AG04450 (cell line): Measurements from ENCODE around the gene TALDO1. TPM values are rescaled to one million over a fixed set of nuclear protein-coding genes. Genes with fewer than 3 reads are reported as not detected.

Experiments used
- CTCF ChIA-PET: fragments of 300-600, 350-600 bp; formaldehyde crosslinking; extraction: SDS; loops from one replicate; lab custom pipeline; 2022; ENCODE audit warnings: antibody characterized with exemption, inconsistent platforms; lab: Charles Lee
- POLR2A ChIA-PET: fragments of 350-600 bp; formaldehyde crosslinking; extraction: SDS; loops from one replicate; lab custom pipeline; 2021; ENCODE audit warnings: antibody characterized with exemption, inconsistent platforms; lab: Yijun Ruan, JAX
- DNase-seq: peaks from one replicate; pipeline ENCODE4 v3.0.0-alpha.2; 2011; ENCODE audit warnings: low read depth, low spot score
- H3K27ac ChIP-seq: one replicate; pipeline ENCODE4 v1.5.1; 2012; ENCODE audit warnings: low read depth, low read length, control low read depth
- H3K27me3 ChIP-seq: one replicate; pipeline ENCODE4 v1.6.0; 2012; ENCODE audit warnings: low read length; ENCODE audit not compliant: control insufficient read depth, insufficient read depth
- H3K4me3 ChIP-seq: 2 replicates; pipeline ENCODE4 v1.5.1; 2011; ENCODE audit warnings: mild to moderate bottlenecking, low read depth, low read length, control low read depth
- H3K9me3 ChIP-seq: 2 replicates; pipeline ENCODE4 v1.5.1; 2012; ENCODE audit warnings: low read length; ENCODE audit not compliant: control insufficient read depth, insufficient read depth
- polyA plus RNA-seq: library from polyadenylated mRNA; depleted of rRNA; stranded (reverse); fragments of >200 nt; gene quantifications from 2 replicates; pipeline ENCODE4 v1.2.3, GENCODE V29; 2011
- TF ChIP-seq, protein P1 (sequence below): IDR thresholded peaks from 2 replicates; pipeline ENCODE4 v1.5.1; 2011; ENCODE audit warnings: low read depth, low read length, control low read depth, inconsistent platforms

TALDO1 gene
- polyA plus RNA-seq, 1 experiment = 242 TPM

- no peaks in the 10 kb centered on the region; the same call in 1 of the 2 replicates for H3K9me3 ChIP-seq
- TF ChIP-seq, protein P1, sequence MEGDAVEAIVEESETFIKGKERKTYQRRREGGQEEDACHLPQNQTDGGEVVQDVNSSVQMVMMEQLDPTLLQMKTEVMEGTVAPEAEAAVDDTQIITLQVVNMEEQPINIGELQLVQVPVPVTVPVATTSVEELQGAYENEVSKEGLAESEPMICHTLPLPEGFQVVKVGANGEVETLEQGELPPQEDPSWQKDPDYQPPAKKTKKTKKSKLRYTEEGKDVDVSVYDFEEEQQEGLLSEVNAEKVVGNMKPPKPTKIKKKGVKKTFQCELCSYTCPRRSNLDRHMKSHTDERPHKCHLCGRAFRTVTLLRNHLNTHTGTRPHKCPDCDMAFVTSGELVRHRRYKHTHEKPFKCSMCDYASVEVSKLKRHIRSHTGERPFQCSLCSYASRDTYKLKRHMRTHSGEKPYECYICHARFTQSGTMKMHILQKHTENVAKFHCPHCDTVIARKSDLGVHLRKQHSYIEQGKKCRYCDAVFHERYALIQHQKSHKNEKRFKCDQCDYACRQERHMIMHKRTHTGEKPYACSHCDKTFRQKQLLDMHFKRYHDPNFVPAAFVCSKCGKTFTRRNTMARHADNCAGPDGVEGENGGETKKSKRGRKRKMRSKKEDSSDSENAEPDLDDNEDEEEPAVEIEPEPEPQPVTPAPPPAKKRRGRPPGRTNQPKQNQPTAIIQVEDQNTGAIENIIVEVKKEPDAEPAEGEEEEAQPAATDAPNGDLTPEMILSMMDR = no peak
- CTCF ChIA-PET = interaction anchor here (0.6 to 1.0 kb wide), 2 partner anchors 12 to 21 kb away, joined by 3 to 5 read pairs; no protein-coding TSS in a partner anchor
- no peaks in the 10 kb centered on the region for H3K27me3 ChIP-seq
- DNase-seq = no peak
- H3K27ac ChIP-seq = peak overlapping the region; percentile 21
- H3K4me3 ChIP-seq = no peak overlapping the region
- POLR2A ChIA-PET = interaction anchor here (1.7 kb wide), 1 partner anchor 20 kb away, joined by 6 read pairs; no protein-coding TSS in a partner anchor
These were observed 16.5 kb downstream of the TALDO1 start for GRCh38 chr11:763549-764321.

DNA sequence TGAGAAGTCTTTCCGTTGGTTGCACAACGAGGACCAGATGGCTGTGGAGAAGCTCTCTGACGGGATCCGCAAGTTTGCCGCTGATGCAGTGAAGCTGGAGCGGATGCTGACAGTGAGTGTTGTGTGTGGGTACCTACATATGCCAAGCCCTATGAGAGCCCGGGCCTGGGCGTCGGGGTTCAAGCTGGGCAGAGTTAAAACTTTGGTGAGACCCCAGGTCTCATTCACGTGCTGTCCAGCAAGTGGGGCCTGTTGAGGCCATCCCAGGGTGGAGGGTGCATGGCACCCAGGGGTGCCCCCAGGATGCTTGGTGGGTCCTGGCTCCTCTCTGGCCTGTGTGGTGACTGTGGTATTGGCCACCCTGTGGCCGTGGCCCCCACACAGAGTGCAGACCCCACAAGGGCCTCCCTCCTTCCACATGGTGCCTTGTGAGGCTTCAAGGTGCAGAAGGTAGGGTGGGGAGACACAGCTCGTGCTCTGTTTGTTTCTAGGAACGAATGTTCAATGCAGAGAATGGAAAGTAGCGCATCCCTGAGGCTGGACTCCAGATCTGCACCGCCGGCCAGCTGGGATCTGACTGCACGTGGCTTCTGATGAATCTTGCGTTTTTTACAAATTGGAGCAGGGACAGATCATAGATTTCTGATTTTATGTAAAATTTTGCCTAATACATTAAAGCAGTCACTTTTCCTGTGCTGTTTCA, 17.2 kb downstream of the TALDO1 start:
- CTCF ChIA-PET = interaction anchor here (1.0 kb wide), 1 partner anchor 20 kb away, joined by 3 read pairs; no protein-coding TSS in a partner anchor
- POLR2A ChIA-PET = interaction anchor here (1.7 kb wide), 1 partner anchor 20 kb away, joined by 6 read pairs; no protein-coding TSS in a partner anchor
- H3K27ac ChIP-seq = no peak overlapping the region
- H3K9me3 ChIP-seq = no peaks in the 10 kb centered on the region; the same call in 1 of the 2 replicates
- TF ChIP-seq, protein P1 = no peak
- no peaks in the 10 kb centered on the region for H3K27me3 ChIP-seq
- no peak for DNase-seq
- no peak overlapping the region for H3K4me3 ChIP-seq

DNA sequence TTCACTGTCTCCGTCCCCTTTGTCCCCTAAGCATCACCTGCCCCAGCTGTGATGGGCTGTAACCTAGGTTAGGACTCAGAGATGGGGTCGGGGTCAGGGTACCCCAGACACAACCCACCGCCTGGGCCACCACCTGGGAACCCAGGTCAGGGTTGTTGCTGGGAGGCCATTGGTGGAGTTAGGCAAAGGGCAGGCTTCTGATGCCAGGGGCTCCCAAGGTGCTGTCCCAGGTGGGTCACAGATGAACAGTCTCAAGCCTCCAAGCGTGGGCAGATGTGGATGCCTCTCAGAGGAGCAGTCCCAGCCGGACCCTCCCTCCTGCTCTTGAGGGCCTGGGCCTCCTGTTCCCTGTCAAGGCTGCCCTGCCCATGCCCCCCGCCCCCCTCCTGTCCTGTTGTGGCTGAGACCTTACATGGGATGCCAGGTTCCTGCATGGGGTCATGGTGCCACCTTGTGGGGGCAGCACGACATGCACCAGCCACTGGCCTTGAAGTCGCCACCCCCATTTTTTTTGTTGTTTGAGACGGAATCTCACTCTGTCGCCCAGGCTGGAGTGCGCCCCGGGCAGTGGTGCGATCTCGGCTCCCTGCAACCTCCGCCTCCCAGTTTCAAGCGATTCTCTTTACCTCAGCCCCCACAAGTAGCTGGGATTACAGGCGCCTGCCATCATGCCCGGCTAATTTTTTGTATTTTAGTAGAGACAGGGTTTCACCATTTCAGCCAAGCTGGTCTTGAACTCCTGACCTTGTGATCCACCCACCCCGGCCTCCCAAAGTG, 17.9 kb downstream of the TALDO1 start:
- peak overlapping the region; percentile 31 for H3K27ac ChIP-seq
- H3K9me3 ChIP-seq = no peaks in the 10 kb centered on the region; the same call in 1 of the 2 replicates
- POLR2A ChIA-PET = no interaction called here
- no peaks in the 10 kb centered on the region for H3K27me3 ChIP-seq
- no peak overlapping the region for H3K4me3 ChIP-seq
- DNase-seq = no peak
- TF ChIP-seq, protein P1 = peak; percentile 48
- CTCF ChIA-PET = interaction anchor here (1.1 kb wide), 1 partner anchor 39 kb away, joined by 3 read pairs; no protein-coding TSS in a partner anchor

DNA sequence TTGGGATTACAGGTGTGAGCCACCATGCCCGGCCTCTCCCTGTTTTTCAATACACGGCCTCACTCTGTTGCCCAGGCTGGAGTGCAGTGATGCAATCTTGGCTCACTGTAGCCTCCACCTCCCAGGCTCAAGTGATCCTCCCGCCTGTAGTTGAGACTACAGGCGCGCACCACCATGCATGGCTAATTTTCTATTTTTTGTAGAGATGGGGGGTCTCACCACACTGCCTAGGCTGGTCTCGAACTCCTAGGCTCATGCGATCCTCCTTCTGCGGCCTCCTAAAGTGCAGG, 18.5 kb downstream of the TALDO1 start:
- POLR2A ChIA-PET = no interaction called here

More for the DNA sequence above, 18.5 kb downstream of the TALDO1 start:
- DNase-seq = no peak
- CTCF ChIA-PET = interaction anchor here (1.1 kb wide), 1 partner anchor 40 kb away, joined by 3 read pairs; no protein-coding TSS in a partner anchor
- Histone ChIP-seq H3K9me3 (no peaks in the 10 kb centered on the region; the same call in 1 of the 2 replicates), H3K27ac (no peak overlapping the region), H3K27me3 (no peaks in the 10 kb centered on the region), H3K4me3 (no peak overlapping the region)
- TF ChIP-seq, protein P1 = no peak
